HG03432 (cell line): Measurements from ENCODE around the gene TCEA3.

Source experiments
- ATAC-seq: cut with Tn5 transposase; IDR thresholded peaks from one replicate; pipeline ENCODE4 v1.9.1; 2021; ENCODE audit warnings: mild to moderate bottlenecking, moderate library complexity; ENCODE audit not compliant: unreplicated experiment

Gene TCEA3

GRCh38 chr1:23422241-23422877, 2.2 kb downstream of the TCEA3 start:
- ATAC-seq, result no peak

GRCh38 chr1:23421753-23422240, 2.8 kb downstream of the TCEA3 start:
- ATAC-seq, result no peak

GRCh38 chr1:23421343-23421742, 3.2 kb downstream of the TCEA3 start:
- no peak for ATAC-seq

- no peak for ATAC-seq
Measured at GRCh38 chr1:23420778-23421177, 3.8 kb downstream of the TCEA3 start.

GRCh38 chr1:23419180-23419579, 5.4 kb downstream of the TCEA3 start:
- no peak for ATAC-seq

GRCh38 chr1:23417570-23417969, 7.0 kb downstream of the TCEA3 start:
- ATAC-seq, result no peak

GRCh38 chr1:23416964-23417363, 7.6 kb downstream of the TCEA3 start:
- no peak for ATAC-seq

- no peak for ATAC-seq
Measured at GRCh38 chr1:23408797-23409290, 15.7 kb downstream of the TCEA3 start.

- ATAC-seq, result no peak
Measured at GRCh38 chr1:23407016-23407630, 17.4 kb downstream of the TCEA3 start.

GRCh38 chr1:23405946-23406345, 18.6 kb downstream of the TCEA3 start:
- no peak for ATAC-seq

- ATAC-seq, result no peak
Measured at GRCh38 chr1:23403735-23404486, 20.6 kb downstream of the TCEA3 start.

GRCh38 chr1:23403355-23403734, 21.2 kb downstream of the TCEA3 start:
- no peak for ATAC-seq

- no peak for ATAC-seq
Measured at GRCh38 chr1:23403038-23403336, 21.6 kb downstream of the TCEA3 start.

- no peak for ATAC-seq
Measured at GRCh38 chr1:23402286-23403037, 22.1 kb downstream of the TCEA3 start.

GRCh38 chr1:23401313-23401712, 23.2 kb downstream of the TCEA3 start:
- ATAC-seq, result no peak

- ATAC-seq, result no peak
Measured at GRCh38 chr1:23400324-23401114, 24.0 kb downstream of the TCEA3 start.

GRCh38 chr1:23399229-23399628, 25.3 kb downstream of the TCEA3 start:
- no peak for ATAC-seq

GRCh38 chr1:23397908-23398307, 26.6 kb downstream of the TCEA3 start:
- ATAC-seq, result no peak

- no peak for ATAC-seq
Measured at GRCh38 chr1:23396380-23396779, 28.2 kb downstream of the TCEA3 start.

- no peak for ATAC-seq
Measured at GRCh38 chr1:23395849-23396248, 28.7 kb downstream of the TCEA3 start.
